Neural crest cell (in vitro differentiated cells): ENCODE results near the gene ZC3HAV1L. TPM values are rescaled to one million over a fixed set of nuclear protein-coding genes. Genes with fewer than 3 reads are reported as not detected.

Experiments
- DNase-seq: peaks from one replicate; pipeline ENCODE4 v3.0.0; 2021; ENCODE audit warnings: low read depth, mixed read lengths, low spot score
- H3K27ac Mint-ChIP-seq: one replicate; pipeline ENCODE4 v1.8.0; 2021; ENCODE audit warnings: mild to moderate bottlenecking, mixed read lengths; ENCODE audit not compliant: unreplicated experiment
- H3K27me3 Mint-ChIP-seq: 2 replicates; pipeline ENCODE4 v1.8.0; 2021; ENCODE audit warnings: low read depth, mild to moderate bottlenecking, mixed read lengths
- H3K36me3 Mint-ChIP-seq: 2 replicates; pipeline ENCODE4 v1.8.0; 2021; ENCODE audit warnings: low read depth, mild to moderate bottlenecking, mixed read lengths
- H3K4me1 Mint-ChIP-seq: 2 replicates; pipeline ENCODE4 v1.8.0; 2021; ENCODE audit warnings: mixed read lengths
- H3K4me3 Mint-ChIP-seq: one replicate; pipeline ENCODE4 v1.8.0; 2021; ENCODE audit warnings: mild to moderate bottlenecking, mixed read lengths
- H3K9me3 Mint-ChIP-seq: 2 replicates; pipeline ENCODE4 v1.8.0; 2021; ENCODE audit warnings: mixed read lengths
- long read RNA-seq: library from polyadenylated mRNA; unstranded; transcript quantifications from one replicate; pipeline ENCODE4 v2.0.0, GENCODE V29; 2020
- total RNA-seq: library from RNA; stranded (reverse); gene quantifications from 2 replicates; pipeline ENCODE4 v1.2.1, GENCODE V29; 2021
- TF ChIP-seq, protein P1 (sequence below): fragments of 200-600 bp; sonication (generic); conservative IDR thresholded peaks from 2 replicates; pipeline ENCODE4 v1.5.0; 2021; ENCODE audit warnings: antibody characterized with exemption, mild to moderate bottlenecking

ZC3HAV1L gene, protein sequence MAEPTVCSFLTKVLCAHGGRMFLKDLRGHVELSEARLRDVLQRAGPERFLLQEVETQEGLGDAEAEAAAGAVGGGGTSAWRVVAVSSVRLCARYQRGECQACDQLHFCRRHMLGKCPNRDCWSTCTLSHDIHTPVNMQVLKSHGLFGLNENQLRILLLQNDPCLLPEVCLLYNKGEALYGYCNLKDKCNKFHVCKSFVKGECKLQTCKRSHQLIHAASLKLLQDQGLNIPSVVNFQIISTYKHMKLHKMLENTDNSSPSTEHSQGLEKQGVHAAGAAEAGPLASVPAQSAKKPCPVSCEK
- total RNA-seq, result 0.16 and 0.44 TPM in 2 replicates
- long read RNA-seq, result 0 reads

DNA sequence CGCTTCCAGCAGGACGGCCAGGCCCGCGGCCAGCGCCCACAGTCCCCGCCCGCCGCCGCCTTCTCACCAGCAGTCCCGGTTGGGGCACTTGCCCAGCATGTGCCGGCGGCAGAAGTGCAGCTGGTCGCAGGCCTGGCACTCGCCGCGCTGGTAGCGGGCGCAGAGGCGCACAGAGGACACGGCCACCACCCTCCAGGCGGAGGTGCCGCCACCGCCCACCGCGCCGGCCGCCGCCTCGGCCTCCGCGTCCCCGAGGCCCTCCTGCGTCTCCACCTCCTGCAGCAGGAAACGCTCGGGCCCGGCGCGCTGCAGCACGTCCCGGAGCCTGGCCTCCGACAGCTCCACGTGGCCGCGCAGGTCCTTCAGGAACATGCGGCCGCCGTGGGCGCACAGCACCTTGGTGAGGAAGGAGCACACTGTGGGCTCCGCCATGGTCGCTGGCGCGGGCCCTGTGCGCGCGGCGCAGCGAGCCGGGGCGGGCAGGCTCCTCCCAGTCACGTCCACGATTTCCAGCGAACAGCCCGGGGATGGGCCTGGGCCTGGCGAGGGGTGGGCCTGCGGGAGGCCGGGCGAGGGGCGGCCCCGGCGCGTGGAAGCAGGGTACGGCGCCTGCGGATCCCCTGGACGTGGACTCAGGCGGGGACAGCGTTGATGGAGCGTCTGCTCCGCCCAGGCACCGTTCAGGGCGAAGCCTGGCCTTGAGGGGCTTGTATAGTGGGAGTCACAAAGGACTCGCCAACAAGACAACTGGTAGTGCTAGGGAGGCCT, at the start of gene ZC3HAV1L:
Gene ZC3HAV1L, minus strand, starts transcription at position 457 of the 768 bp plus-strand sequence. Its CDS starts 25 bp downstream, at position 432.
- no peak within 1 kb of the TSS for H3K4me3 Mint-ChIP-seq
- no peak within 1 kb of the TSS for H3K27ac Mint-ChIP-seq
- TF ChIP-seq, protein P1, sequence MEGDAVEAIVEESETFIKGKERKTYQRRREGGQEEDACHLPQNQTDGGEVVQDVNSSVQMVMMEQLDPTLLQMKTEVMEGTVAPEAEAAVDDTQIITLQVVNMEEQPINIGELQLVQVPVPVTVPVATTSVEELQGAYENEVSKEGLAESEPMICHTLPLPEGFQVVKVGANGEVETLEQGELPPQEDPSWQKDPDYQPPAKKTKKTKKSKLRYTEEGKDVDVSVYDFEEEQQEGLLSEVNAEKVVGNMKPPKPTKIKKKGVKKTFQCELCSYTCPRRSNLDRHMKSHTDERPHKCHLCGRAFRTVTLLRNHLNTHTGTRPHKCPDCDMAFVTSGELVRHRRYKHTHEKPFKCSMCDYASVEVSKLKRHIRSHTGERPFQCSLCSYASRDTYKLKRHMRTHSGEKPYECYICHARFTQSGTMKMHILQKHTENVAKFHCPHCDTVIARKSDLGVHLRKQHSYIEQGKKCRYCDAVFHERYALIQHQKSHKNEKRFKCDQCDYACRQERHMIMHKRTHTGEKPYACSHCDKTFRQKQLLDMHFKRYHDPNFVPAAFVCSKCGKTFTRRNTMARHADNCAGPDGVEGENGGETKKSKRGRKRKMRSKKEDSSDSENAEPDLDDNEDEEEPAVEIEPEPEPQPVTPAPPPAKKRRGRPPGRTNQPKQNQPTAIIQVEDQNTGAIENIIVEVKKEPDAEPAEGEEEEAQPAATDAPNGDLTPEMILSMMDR, result no peak
- H3K4me1 Mint-ChIP-seq, result no peaks in the 10 kb centered on the region
- no peaks in the 10 kb centered on the region for H3K36me3 Mint-ChIP-seq
- no peak for DNase-seq
- H3K27me3 Mint-ChIP-seq, result peaks cover 11% of the 10 kb centered on the region
- H3K9me3 Mint-ChIP-seq, result no peaks in the 10 kb centered on the region

DNA sequence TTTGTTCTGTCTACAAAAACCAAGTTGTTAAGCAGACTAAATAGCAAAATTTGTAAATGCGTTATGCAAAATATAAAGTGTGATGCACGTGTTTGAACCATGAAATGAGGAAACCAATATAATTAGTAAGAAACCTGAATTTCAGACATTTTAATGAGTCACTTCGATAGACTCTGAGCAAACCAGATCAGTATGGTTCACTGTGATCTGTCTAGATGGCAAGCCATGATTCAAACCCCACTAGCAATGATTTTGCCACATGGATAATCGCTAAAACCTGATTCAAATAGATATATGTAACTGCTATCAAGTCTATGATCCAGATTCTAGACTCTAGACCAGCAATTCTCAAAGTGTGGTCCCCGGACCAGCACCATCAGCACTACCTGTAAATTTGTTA, 48.9 kb upstream of the ZC3HAV1L start:
- H3K4me1 Mint-ChIP-seq, result no peaks in the 10 kb centered on the region

DNA sequence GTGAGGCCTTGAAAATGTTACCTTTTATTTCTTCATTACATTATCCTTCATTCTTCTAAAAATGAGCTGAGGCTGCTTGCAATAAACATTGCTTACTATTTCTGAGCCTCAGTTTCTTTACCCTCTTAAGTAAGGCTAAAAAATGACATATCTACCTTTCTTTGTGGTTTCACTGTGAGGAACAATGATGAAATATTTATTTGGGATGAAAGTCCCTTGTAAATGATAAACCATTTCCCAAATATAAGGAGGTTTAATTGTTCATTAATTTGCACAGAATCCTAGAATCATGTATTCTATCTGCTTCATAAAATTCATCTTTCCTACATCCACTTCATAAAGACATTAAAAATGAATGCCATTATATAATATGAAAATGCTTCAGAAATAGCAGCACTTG, 45.7 kb upstream of the ZC3HAV1L start:
- no peak overlapping the region for H3K4me3 Mint-ChIP-seq
- DNase-seq, result no peak

More for the DNA sequence above, 48.9 kb upstream of the ZC3HAV1L start:
- Mint-ChIP-seq H3K9me3 (peaks cover 11% of the 10 kb centered on the region), H3K4me3 (no peak overlapping the region), H3K36me3 (peaks cover 22% of the 10 kb centered on the region), H3K27ac (no peak overlapping the region), H3K27me3 (no peaks in the 10 kb centered on the region)
- TF ChIP-seq, protein P1, result no peak
- DNase-seq, result no peak

DNA sequence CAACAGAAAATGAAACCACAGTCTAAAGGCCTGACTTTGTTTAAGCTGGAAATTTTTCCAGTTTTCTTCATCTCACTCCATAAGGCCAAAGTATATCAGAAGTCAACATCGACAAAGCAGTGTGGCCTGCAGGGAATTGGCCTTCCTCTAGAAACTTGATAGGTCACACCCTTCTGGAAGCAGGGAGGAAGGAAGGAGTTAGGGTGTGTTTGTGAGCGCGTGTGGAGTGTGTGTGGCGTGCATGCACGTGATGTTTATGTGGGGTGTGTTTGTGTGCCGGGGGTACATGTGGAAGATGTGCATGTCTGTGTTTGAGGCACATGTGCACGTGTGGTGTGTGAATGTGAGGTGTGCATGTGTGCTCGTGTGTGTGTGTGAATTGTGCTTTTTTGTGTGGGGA, 45.1 kb upstream of the ZC3HAV1L start:
- TF ChIP-seq, protein P1, result no peak
- no peaks in the 10 kb centered on the region for H3K9me3 Mint-ChIP-seq
- H3K4me1 Mint-ChIP-seq, result peaks cover 12% of the 10 kb centered on the region
- H3K4me3 Mint-ChIP-seq, result no peak overlapping the region
- H3K36me3 Mint-ChIP-seq, result no peaks in the 10 kb centered on the region
- H3K27ac Mint-ChIP-seq, result no peak overlapping the region
- no peak for DNase-seq
- H3K27me3 Mint-ChIP-seq, result no peaks in the 10 kb centered on the region

More for the DNA sequence above, 45.7 kb upstream of the ZC3HAV1L start:
- Mint-ChIP-seq H3K27ac (no peak overlapping the region), H3K4me1 (peaks cover 12% of the 10 kb centered on the region), H3K9me3 (no peaks in the 10 kb centered on the region), H3K27me3 (no peaks in the 10 kb centered on the region), H3K36me3 (peaks cover 2% of the 10 kb centered on the region)
- TF ChIP-seq, protein P1, result no peak

DNA sequence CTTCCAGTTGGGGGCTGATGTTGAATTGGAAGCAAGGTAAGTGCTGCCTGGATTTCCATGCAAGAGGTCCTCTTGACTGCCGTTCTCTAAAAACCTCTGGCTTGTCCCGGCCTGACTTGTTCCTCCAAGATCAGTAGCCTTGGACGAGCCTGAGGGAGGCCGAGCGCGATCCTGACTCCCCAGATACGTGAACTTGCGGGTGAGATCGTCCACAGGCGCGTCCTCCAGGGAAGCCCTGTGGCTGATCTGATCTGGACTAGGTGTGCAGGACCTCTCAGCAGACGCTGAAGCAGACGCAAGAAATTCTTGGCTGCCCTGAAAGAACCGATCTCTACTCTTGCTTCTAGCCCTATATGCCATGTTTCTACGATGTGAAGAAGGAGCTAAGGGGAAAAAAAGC, 44.0 kb upstream of the ZC3HAV1L start:
- no peaks in the 10 kb centered on the region for H3K27me3 Mint-ChIP-seq
- H3K9me3 Mint-ChIP-seq, result no peaks in the 10 kb centered on the region
- H3K36me3 Mint-ChIP-seq, result no peaks in the 10 kb centered on the region
- no peak overlapping the region for H3K4me3 Mint-ChIP-seq
- TF ChIP-seq, protein P1, result no peak
- DNase-seq, result no peak
- peaks cover 16% of the 10 kb centered on the region for H3K4me1 Mint-ChIP-seq
- no peak overlapping the region for H3K27ac Mint-ChIP-seq
